Stimulated activated CD4-positive, alpha-beta T cell treated with anti-CD3 and anti-CD28 coated beads, Interleukin-1b, Interleukin-23, amount 100 ng/mL, for 48 hours (primary cell): ENCODE measurements around the gene DUS1L.

ENCODE experiments used
- DNase-seq: peaks from one replicate; pipeline ENCODE4 v3.0.0-alpha.2; 2020

The DUS1L gene

GRCh38 chr17:82076018-82076784 is 10.6 kb upstream of the DUS1L start:
- no peak for DNase-seq

- no peak for DNase-seq
Observed at GRCh38 chr17:82073446-82073845, 7.8 kb upstream of the DUS1L start.

DNA sequence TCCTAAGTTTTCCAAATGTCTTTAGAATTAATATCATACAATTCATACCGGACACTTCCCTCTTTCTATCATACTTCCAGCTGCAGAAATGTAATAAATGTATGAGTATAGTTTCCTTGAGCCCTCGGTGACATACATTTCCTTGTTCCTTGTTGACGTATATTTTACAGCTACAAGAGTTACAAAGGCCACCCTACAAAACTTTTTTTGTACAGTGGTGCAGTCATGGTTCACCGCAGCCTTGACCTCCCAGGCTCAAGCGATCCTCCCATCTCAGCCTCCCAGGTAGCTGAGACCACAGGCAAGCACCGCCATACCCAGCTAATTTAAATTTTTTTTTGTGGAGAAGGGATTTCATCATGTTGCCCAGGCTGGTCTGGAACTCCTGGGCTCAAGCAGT is 7.2 kb upstream of the DUS1L start:
- DNase-seq, result no peak

DNA sequence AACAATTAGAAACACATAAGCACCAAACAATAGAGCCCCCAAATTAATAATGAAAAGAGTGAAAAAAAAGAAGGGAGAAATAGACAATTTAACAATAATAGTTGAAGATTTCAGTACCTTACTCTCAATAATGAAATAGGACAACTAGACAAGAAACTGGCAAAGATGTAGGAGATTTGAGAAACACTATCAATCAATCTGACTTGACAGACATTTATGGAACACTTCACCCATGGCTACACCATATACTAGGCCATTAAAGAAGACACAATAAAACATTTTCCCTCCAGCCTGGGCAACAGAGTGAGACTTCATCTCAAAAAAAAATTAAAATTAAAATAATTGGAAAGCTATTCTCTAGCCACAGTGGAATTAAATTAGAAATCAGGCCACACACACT is 5.0 kb upstream of the DUS1L start:
- no peak for DNase-seq

DNA sequence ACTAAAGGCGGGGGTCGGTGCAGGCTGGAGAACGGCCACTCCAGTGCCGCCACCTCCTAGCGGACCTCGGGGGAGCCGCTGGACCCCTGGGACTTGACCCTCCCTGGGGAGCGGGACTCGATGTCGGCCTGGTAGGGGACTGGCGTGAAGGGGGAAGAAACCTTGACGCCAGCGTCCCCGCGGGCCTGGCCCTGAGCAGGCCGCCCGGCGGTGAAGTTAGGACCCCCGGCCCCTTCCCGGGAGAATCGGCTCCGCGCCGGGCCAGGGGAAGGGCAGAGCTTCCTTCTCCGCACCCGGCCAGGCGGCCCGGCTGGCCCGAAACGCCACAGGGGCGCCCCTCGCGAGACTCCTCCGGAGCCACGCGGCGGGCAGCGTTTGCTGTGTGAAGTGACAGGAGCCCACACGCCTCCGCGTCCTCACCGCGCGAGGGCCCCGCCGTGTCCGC is 389 bp downstream of the DUS1L start:
- DNase-seq, result no peak

- DNase-seq, result no peak
Observed at GRCh38 chr17:82064433-82065192, 991 bp downstream of the DUS1L start.

- no peak for DNase-seq
Observed at GRCh38 chr17:82063424-82064415, 1.9 kb downstream of the DUS1L start.

- no peak for DNase-seq
Observed at GRCh38 chr17:82062984-82063368, 2.6 kb downstream of the DUS1L start.

- DNase-seq, result no peak
Observed at GRCh38 chr17:82062076-82062983, 3.3 kb downstream of the DUS1L start.

DNA sequence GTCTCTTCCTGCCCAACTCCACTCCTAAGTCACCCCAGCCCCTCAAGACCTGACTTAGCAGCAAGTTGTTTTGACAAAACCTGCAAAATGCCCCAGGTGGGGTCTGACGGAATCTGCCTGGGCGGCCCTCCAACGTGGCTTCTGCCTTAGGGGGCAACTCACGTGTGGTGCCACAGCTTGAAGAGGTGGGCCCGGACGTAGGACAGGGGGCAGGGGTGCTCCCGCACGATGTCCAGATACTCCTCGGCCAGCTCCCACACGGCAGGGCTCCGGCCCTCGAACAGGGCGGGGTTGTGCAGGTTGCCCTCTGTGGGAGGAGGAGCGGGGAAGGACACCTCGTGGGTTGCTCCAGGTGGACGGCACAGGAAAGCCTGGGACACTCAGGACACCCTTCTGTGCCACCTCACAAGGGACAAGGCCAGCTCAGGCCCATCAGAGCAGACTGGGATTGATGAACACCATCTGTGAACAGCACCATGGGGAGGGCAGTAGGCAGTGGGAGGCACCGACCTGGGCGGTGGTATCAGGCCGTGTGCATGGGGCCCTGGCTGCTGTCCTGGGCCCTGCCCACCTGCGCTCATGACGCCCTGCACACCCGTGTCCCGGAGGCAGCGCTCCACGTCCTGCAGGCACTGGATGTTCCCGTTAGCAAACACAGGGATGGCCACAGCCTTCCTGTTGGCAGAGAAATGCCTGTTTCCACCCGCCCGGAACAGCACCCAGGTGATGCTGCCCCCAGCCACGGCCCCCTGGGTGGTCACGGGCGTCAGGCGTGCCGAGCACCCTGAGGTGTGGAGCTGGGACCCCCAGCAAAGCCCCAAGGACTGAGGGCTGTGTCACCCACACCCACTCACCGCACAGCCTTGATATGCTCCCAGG is 4.3 kb downstream of the DUS1L start:
- no peak for DNase-seq

GRCh38 chr17:82060614-82061013 is 5.0 kb downstream of the DUS1L start:
- no peak for DNase-seq

DNA sequence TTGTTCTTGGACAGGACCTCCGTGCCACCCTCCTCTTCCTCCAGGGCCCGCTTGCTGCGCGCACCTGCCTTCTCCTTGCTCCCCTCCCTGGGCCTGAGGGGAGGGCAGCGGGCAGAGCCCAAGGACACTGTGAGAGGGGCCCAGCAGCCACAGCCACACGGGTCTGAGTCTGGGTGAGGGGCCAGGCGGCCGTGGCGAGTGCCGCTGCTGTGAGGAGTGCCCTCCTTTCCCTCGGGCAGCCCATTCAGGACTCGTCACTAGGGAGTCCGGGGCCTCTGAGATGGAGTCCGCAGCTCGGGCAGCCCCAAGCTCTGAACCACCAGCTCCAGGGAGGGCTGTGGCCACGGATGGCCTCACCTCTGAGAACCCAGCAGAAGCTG is 5.6 kb downstream of the DUS1L start:
- no peak for DNase-seq

GRCh38 chr17:82059272-82060000 is 6.2 kb downstream of the DUS1L start:
- no peak for DNase-seq

GRCh38 chr17:82058855-82059249 is 6.8 kb downstream of the DUS1L start:
- DNase-seq, result no peak

- no peak for DNase-seq
Observed at GRCh38 chr17:82058230-82058854, 7.3 kb downstream of the DUS1L start.

GRCh38 chr17:82056729-82057621 is 8.6 kb downstream of the DUS1L start:
- DNase-seq, result no peak

- no peak for DNase-seq
Observed at GRCh38 chr17:82055965-82056728, 9.5 kb downstream of the DUS1L start.
